Posterior vena cava (tissue), 2 donors: ENCODE data around the gene ATP9B. TPM values are rescaled to one million over a fixed set of nuclear protein-coding genes. Genes with fewer than 3 reads are reported as not detected.
"Not testable (repeated sequence)": the region's sequence is repeated elsewhere in the genome, so short reads cannot be mapped to it uniquely, and the experiment has no call there.

Experiments
- DNase-seq: peaks from one replicate; pipeline ENCODE4 v3.0.0-alpha.2; 2020; ENCODE audit warnings: low spot score
- intact Hi-C, 2 donors: fragments of 100-400 bp; cut with DNase I; formaldehyde crosslinking; loops; one replicate each; pipeline versions ENCODE4 v1.14.1 to v1.14.2; 2022 to 2023
- total RNA-seq, 2 donors: library from RNA; stranded (reverse); fragmentation: NEBNext Ultra II Directional; extraction: Animal tissue kit (Norgen Biotek cat#: 25700); gene quantifications; one replicate each; pipeline ENCODE4 v1.2.1, GENCODE V29; 2021
- donor health status: DM: yes; HTN: yes; CAD: no.
- donor health status: DM: yes; HTN: yes; CAD: no.

The ATP9B gene
- total RNA-seq, 2 donors from 2014 or later: 28.3 to 32.9 TPM

DNA sequence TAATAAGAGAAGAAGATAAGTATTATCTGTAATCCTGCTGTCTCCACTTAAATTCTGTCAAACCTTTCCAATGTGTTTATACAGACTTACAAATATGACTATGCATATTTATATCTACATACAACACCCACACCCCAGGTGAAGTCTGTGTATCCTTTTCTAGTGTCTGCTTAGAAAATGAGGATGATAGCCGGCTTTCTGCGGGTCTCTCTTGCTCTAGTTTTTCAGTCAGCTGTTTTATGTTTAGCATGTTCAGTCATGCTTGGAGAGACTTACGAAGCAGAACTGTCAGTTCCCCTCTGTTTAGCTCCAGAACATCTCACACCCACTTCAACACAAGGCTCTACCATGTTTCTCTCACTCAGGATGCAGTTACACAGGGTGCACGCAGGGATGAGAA, 189.3 kb downstream of the ATP9B start:
- DNase-seq: no peak
- intact Hi-C loops: no loop called here

DNA sequence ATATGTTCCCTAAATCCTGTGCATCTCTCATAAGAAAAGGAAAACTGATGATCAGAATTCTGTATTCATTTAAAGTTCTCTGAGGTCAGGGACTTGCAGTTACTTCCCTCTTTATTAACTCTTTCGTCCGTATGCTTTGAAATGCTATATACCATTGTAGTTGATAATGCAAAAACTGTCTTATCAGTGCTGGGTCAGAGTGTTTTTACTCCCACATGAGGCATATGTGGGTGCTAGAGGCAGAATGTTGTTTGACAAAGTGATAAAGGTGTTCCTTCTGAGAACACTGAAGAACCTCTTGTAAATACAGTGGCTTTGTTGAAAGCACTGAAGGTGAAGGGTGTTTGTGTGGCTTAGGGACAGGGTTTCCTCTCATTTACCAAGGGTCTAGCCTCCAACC, 190.0 kb downstream of the ATP9B start:
- intact Hi-C loops: no loop called here
- no peak for DNase-seq

DNA sequence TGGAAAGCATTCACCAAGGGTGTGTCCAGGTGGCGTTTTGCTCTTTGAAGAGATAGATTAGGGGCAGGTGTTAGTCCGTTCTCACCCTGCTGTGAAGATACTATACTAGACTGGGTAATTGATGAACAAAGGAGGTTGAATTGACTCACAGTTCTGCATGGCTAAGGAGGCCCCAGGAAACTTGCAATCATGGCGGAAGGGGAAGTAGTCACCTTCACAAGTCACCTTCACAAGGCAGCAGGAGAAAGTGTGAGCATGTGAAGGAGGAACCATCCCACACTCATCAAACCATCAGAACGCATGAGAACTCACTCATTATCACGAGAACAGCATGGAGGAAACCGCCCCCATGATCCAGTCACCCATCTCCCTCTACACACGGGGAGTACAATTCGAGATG, 190.8 kb downstream of the ATP9B start:
- intact Hi-C loops: no loop called here
- no peak for DNase-seq

DNA sequence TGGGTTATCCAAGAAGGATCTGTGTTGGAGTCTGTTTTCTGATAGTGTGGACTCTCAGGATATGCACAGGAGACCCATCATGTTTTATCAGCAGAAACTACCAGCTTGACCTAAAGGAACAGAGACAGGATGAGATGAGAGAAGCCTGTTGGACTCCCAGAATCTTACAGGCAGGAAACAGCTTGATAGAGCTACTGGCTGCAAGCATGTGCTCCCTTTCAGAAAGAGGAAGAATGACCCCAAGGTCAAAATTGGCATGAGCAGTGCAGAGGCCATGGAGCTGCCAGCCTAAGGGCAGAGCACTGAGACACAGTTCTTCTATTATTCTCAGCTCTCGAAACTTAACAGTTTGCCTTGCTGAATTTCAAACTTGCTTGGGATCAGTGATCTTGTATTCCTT, 191.3 kb downstream of the ATP9B start:
- no peak for DNase-seq
- intact Hi-C loops: no loop called here

DNA sequence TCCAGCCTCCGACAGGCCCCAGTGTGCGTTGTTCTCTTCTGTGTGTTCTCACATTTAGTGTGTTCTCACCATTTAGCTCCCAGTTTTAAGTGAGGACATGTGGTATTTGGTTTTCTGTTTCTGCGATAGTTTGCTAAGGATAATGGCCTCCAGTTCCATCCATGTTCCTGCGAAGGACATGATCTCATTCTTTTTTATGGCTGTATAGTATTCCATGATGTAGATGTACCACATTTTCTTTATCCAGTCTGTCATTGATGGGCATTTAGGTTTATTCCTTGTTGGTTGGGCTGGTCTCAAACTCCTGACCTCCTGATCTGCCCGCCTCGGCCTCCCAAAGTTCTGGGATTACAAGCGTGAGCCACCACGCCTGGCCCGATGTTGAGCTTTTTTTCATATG, 195.9 kb downstream of the ATP9B start:
- intact Hi-C loops, DNase-seq: not testable (repeated sequence)

DNA sequence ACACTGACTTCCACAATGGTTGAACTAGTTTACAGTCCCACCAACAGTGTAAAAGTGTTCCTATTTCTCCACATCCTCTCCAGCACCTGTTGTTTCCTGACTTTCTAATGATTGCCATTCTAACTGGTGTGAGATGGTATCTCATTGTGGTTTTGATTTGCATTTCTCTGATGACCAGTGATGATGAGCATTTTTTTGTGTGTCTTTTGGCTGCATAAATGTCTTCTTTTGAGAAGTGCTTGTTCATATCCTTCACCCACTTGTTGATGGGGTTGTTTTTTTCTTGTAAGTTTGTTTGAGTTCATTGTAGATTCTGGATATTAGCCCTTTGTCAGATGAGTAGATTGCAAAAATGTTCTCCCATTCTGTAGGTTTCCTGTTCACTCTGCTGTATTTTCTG, 202.6 kb downstream of the ATP9B start:
- DNase-seq, intact Hi-C loops: not testable (repeated sequence)

DNA sequence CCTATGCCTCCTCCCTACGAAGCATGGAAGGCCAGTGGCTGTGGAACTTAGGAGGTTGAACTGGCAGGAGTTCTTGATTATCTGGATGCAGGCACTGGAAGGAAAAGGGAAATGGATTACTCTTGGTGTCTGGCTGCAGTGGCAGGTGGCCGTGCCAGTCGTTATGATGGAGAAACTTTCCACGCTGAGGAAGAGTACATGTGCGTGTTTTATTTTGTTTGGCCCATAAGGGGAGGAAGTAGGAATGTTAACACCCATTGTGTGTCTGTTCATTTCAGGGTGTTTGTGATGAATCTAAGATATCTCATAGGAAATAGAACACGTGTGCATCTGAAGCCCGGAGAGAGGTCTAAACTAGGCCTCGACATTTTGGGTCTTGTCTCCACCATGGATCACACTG, 203.7 kb downstream of the ATP9B start:
- intact Hi-C loops: no loop called here
- no peak for DNase-seq

DNA sequence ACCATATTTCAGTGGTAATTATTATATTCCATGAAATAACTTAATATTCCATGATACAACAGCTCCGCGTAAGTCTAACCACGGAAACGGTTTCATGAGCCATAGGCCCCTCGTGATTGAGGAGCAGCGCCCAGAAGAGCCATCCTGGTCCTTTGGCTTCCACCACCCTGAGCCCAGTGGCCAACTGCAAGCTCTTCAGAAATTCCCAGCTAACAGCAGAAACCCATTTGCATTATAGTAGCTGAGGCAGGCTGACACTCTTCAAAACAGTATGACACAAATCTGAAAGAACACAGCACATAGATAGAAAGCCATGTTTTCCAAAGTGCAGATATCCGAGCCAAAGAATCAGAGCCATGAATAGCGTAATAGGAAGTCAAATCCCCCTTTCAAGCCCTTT, 205.6 kb downstream of the ATP9B start:
- intact Hi-C loops: no loop called here
- DNase-seq: no peak

DNA sequence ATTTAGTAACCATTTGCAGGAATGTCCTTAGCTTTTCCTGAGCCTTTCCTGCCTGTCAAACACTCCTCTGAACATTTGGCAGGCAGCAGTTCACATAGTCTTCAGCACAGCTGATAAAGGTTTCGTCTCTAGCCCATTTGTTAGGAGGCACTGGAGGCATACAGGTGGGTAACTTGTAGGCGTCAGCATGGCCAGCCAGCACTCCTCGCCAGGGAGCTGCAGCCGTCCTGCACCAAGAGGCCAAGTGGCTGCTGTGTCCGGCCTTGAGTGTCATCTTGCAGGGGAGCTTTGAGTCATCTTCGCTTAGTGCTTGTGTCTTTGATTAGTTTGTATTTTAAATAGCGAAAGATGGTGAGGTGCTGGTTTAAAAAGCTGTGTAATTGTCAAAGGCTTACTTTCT, 206.3 kb downstream of the ATP9B start:
- intact Hi-C loops: no loop called here
- no peak for DNase-seq

DNA sequence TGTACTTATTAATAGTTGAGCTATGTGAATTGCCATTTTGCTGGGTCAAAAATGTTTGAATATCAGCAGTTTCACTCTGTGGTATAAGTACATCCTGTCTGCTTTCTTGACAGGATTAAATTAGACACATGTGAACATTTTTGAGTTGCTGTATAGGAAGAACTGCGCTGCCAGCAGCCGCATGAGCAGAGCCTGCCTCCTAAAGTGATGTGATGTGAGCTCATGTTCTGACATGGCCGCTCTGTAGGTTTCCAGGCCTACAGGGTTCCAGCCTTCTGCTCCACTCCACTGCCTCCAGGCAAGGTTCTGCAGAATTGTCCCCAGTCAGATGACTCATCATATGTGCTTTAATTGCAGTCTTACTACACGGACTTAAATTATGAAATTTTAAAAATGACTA, 206.8 kb downstream of the ATP9B start:
- no peak for DNase-seq
- intact Hi-C loops: no loop called here

DNA sequence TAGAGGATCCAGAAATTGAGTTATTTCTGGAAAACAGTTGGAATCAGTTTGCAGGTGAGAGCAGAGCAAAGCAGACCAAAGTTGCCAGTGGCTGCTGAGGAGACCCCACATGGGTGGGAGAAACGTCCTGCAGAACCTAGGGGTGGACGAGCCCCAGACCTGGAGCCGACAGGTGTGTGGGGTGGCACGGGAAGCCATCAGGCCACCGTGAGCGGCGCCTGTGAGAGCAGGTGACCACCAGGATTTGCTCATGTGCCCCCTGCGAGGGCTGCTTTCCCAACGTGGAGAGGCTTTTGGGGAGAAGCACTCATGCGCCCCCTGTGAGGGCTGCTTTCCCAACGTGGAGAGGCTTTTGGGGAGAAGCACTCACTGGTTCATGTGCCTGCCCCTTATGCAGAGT, 209.7 kb downstream of the ATP9B start:
- DNase-seq: no peak

DNA sequence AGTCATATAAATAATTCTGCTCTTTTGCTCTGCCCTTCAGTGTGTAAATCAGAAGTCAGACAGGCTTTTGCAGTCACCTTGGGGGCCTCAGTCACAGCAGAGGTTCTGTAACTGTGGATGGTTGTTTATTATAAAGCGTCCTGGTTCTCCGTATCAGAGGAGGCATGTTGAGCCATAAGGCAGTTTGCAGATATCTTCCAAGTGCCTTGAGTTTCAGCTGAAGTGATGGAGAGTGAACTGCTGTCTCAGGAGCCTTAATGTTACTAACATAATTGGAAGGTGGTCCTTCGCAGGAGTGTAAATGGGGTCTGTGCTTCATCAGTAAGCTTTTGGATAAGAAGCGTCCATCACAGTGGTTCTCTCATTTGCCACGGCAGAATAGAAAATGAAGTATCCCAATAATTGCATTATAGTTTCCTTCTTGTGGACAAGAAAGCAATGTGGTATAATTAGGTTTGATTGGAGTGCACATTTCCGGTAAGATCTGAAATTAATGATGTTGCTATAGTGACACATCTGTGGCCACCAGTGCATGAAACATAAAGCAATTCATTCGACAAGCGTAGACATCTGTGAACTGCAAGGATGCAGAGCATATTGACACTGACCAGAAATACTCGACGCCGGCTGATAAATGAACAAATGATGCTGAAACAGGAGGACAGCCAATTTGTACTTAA, 214.1 kb downstream of the ATP9B start:
- DNase-seq: no peak
- intact Hi-C loops: no loop called here

More for the DNA sequence above, 209.7 kb downstream of the ATP9B start:
- intact Hi-C loops: no loop called here

DNA sequence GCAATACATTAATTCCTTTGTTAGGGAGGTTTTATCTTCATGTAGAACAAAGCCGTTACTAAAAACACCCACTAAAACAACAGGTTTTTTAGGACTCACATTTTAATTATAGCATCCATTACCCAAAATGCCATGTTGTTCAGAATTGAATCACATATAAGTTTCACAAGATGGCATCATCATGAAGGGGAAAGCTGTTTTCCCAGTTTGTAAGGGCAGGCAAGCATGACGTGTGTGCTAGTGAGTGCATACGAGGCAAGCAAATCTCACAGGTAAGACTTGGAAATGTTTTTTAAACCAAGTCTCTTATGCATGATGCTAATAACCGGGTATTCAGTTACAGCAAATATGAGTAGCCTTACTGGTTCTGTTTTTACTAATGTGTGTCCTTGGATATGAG, 214.7 kb downstream of the ATP9B start:
- no peak for DNase-seq

DNA sequence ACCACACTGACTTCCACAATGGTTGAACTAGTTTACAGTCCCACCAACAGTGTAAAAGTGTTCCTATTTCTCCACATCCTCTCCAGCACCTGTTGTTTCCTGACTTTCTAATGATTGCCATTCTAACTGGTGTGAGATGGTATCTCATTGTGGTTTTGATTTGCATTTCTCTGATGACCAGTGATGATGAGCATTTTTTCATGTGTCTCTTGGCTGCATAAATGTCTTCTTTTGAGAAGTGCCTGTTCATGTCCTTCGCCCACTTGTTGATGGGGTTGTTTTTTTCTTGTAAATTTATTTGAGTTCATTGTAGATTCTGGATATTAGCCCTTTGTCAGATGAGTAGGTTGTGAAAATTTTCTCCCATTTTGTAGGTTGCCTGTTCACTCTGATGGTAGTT, 216.0 kb downstream of the ATP9B start:
- DNase-seq, intact Hi-C loops: not testable (repeated sequence)

More for the DNA sequence above, 214.7 kb downstream of the ATP9B start:
- intact Hi-C loops: no loop called here

DNA sequence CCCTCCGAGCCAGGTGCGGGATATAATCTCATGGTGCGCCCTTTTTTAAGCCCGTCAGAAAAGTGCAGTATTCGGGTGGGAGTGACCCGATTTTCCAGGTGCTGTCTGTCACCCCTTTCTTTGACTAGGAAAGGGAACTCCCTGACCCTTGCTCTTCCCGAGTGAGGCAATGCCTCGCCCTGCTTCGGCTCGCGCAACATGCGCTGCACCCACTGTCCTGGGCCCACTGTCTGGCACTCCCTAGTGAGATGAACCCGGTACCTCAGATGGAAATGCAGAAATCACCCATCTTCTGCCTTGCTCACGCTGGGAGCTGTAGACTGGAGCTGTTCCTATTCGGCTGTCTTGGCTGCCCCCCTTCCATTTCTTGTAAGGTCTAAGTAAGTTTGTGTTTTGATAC, 221.2 kb downstream of the ATP9B start:
- intact Hi-C loops: not testable (repeated sequence)

DNA sequence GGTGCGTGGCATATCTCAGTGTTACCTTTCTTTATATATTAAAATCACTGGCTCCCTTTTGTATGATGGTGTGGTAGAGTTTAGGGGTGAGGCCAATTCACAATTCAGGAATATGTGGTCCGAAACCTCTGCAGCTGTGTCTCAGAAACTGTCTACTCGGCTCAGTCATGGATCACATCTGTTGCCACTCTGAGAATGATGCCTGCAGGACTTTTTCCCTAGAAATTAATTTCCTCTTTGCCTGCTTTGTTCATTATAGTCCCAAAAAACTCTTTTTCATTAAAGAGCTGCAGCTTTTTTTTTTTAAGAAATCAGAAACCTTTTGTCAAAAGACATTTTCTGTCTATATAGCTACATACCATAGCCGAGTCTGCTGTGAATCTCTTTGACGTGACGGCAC, 221.7 kb downstream of the ATP9B start:
- intact Hi-C loops: no loop called here

More for the DNA sequence above, 221.2 kb downstream of the ATP9B start:
- not testable (repeated sequence) for DNase-seq

DNA sequence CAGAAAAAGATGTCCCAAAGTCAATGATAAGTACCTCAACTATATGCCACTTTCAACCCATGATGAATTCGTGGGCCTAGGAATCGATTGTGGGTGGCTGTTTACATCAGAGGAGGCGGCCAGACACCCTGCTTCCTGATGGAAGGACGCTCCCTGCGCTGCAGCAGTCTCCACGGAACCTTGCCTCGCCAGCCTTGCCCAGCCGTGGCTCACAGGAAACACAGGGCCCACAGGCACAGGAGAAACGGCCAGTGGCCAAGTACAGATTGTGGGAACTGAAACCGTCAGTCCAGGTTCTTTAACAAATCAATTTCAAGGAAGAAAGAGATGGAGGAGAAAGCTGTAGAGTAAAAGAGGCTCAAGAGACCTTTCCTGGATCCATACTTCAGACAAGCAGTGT, 225.0 kb downstream of the ATP9B start:
- no peak for DNase-seq
- intact Hi-C loops: no loop called here

More for the DNA sequence above, 221.7 kb downstream of the ATP9B start:
- DNase-seq: no peak

DNA sequence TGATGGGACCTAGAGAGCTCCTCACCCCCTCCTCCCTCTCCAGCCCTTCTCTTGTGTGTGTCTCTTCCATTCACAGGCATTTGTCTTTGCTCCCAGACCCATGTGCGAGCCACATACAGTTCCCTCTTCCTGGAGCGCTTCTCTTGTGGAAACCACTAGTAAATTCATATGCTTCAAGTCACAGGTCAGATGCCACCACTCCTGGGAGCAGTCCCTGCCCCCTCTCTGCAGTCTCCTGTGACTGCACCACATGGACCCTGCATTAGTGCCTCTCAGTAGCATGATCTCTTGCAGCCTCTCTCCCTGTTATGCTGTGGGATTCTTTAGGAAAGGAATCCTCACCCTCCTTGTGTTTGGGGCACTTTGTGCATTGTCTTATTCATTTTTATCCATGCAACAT, 230.1 kb downstream of the ATP9B start:
- no peak for DNase-seq
- intact Hi-C loops: no loop called here

DNA sequence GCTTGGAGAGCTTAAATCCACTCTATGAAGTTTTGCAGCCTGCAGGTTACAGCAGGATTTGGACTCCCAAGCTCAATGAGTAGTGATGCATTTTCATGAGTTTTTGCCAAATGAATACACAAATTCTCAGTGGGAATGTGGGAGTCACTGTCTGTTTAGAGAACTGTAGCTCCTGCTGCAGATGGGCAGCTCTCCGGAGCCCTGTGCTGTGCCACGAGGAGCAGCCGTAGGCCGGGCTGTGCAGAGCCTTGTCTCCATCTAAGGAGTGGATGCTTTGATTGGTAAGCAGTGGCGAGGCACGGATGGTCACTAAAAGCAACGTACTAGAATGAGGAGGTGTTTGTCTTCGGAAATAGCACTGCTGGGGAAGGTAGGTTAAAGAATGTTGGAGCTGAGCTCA, 230.5 kb downstream of the ATP9B start:
- intact Hi-C loops: no loop called here
- DNase-seq: no peak

DNA sequence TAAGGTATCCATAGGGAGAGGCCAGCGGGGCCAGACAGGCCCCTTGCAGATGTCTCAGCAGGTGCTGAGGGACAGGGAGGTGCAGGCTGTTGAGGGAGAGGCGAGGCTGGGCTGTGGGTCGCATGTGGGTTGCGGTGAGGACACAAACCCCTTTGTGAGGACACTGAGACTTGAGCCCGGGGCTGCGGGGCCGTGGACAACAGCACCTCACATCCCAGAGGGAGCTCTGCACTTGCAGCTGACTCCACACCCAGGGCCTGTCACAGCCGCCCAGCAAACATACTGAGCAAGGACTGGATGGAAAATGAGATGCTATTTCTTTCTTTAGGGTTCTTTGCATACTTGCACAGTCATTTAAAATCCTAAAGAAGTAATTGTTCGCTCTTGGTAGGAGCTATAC, 231.2 kb downstream of the ATP9B start:
- no peak for DNase-seq
- intact Hi-C loops: no loop called here

DNA sequence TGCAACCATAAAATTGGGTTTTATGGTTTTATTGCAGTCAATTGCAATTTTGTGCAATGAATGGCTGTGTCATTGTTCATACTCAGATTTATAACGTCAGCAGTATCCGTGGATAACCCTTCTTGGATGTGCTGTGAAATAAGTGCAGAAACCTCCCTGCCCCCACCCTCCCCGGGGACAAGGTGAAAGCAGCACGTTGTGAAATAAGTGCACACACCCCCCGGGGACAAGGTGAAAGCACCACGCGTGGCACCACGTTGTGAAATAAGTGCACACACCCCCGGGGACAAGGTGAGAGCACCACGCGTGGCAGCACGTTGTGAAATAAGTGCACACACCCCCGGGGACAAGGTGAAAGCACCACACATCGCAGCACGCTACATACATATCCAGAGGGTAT, 232.9 kb downstream of the ATP9B start:
- no peak for DNase-seq
- intact Hi-C loops: no loop called here

DNA sequence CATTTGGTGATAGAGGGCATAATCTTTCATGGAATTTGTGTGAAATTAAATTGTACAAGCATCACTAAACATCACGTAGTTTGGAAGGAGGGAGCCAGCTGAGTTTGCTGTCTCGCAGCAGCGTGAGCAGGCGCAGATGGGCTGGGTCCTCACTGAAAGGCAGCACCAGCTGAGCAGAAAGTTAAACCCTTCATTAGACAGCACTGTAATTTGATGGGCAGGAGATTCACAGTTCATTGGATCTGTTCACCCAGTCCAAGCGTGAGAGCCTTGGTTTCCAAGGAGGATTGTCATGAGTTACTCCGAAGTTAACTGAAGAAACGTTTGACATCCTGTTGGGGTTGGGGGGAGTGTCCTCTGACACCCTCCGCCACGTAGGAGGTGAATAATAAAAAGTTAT, 236.7 kb downstream of the ATP9B start:
- intact Hi-C loops: no loop called here
- no peak for DNase-seq
